HG03108 (cell line): Measurements from ENCODE around the gene GNLY.

Experiments
- ATAC-seq: cut with Tn5 transposase; IDR thresholded peaks from one replicate; pipeline ENCODE4 v1.9.1; 2021; ENCODE audit warnings: moderate library complexity; ENCODE audit not compliant: unreplicated experiment

The GNLY gene

DNA sequence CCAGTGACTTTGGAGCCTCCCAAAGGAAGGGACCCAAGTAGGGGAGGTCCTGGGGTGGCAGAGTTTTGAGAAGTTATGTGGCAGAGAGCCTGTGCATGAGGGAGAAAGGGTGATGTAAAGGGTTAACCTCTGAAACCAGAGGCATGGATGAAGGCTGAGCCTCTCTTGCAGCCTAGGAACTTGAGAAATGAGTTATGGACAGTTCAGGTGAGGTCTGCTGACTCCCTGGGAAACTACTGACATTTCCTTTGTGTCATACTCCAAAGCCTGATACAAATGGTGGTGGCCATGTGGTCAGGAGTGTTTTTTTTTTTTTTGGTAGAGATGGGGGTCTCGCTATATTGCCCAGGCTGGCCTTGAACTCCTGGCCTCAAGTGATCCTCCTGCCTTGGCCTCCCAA lies 12.4 kb upstream of the GNLY start:
- no peak for ATAC-seq

GRCh38 chr2:85682378-85682777 lies 11.8 kb upstream of the GNLY start:
- ATAC-seq, result no peak

DNA sequence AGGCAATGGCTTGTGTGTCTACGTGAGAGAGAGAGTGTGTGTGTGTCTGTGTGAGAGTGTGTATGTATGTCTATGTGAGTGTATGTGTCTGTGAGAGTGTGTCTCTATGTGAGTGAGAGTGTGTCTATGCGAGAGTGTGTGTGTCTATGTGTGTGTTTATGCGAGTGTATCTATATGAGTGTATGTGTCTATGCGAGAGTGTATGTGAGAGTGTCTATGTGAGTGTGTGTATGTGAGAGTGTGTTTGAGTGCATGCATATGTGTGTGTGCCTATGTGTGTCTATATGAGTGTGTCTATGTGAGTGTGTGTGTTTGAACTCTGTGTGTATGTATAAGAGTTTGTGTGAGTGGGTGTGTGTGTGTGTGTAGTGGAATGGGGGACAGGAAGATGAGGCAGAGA lies 9.8 kb upstream of the GNLY start:
- no peak for ATAC-seq

DNA sequence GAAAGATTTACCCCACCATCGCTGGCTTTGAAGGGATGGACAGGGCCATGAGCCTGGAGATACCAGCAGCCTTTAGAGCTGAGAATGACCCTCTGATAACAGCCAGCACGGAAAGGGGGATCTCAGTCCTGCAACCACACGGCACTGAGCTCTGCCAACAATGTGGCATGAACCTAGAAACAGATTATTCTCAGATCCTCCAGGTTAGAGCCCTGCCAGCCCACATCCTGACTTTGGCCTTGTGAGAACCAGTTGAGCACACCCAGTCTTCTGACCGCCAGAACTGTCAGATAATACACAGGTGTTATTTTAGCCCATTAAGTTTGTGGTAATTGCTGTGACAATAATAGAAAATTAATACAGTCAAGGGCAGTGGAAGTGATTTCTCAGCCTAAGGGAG lies 9.4 kb upstream of the GNLY start:
- no peak for ATAC-seq

- no peak for ATAC-seq
Observed at GRCh38 chr2:85690932-85691331, 3.2 kb upstream of the GNLY start.

DNA sequence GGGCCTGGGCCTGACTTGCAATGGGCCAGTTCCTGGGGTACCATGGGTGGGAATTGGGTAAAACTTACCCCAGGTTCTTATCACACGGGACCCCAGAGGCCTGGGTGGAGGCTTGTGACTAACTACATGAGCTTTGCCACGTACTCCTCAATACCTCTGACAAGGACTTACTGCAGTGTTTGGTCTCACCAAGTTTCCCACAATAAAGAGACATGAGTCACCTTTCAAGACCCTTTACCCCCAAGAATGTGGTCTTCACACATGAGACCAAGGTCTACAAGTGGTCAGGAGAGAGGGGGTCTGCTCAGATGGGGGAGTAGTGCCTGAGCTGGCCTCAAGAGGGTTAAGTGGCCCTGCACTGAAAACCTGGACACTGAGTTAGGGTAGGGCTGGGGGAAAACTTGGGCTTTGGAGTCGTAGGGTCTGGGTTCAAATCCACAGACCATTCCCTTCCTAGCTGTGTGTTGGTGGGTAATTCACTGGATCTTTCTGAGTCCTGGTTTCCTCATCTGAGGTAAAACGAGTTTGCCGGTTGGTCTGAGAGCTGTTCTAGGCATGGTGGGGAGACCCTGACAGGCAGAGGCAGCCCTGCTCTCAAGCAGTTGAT lies 2.0 kb upstream of the GNLY start:
- no peak for ATAC-seq

GRCh38 chr2:85695121-85695520 lies 963 bp downstream of the GNLY start:
- ATAC-seq, result no peak

GRCh38 chr2:85695691-85696668 lies 1.8 kb downstream of the GNLY start:
- ATAC-seq, result no peak

GRCh38 chr2:85697096-85697495 lies 2.9 kb downstream of the GNLY start:
- ATAC-seq, result no peak

GRCh38 chr2:85697716-85698115 lies 3.6 kb downstream of the GNLY start:
- no peak for ATAC-seq

DNA sequence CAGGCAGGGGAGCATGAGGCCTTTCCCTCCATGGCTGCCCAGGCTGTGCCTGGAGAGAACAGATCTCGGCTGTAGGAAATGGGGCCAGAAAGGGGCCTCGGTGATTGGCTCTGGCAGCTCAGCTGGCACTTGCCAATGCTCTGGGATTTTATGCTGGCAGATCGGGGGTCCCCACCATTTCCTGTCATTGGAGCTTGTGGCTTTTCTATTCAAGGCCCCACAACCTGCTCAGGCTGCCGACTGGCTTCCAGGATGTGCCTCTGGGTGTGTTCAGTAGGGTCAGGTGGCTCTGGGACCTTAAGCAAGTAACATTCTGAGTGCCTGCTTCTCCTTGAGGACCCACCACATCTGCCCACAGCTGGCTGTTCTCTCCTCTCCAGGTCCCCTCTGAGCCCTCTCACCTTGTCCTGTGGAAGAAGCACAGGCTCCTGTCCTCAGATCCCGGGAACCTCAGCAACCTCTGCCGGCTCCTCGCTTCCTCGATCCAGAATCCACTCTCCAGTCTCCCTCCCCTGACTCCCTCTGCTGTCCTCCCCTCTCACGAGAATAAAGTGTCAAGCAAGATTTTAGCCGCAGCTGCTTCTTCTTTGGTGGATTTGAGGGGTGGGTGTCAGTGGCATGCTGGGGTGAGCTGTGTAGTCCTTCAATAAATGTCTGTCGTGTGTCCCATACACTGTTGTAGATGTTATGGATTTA lies 4.2 kb downstream of the GNLY start:
- no peak for ATAC-seq

DNA sequence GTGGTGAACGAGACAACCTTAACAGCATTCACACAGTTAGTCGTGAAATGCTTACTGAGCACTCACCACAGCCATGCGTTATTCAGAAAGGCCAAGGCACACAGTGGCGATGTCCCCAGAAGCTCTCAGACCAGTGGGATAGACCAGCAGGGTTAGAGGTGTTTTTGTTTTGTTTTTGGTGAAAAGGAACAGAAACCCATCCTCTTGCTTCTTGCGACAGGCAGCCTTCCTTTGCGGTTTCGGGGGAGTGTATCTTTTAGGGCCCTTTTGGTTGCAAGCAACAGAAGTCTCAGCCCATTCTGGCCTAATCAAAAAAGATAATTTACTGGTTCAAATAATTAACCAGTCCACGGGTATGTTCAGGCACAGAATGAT lies 4.7 kb downstream of the GNLY start:
- ATAC-seq, result no peak

DNA sequence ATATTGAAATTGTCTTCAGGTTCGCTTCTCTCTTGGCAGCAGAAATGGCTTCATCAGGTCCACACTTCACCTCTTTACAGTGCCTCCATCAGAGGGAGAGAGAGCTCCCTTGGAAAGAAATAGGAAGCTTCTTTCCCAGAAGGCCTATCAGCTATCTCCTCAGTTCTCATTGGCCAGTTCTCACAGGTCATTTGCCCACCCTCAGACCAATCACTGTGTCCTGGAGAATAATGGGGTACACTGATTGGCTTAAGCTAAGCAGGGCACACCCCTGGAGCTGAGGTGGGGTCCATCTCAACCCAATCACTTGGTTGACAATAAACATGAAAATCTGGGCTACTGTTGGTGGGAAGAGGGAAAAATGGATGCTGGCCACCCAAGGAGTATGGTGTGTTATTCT lies 5.2 kb downstream of the GNLY start:
- no peak for ATAC-seq

DNA sequence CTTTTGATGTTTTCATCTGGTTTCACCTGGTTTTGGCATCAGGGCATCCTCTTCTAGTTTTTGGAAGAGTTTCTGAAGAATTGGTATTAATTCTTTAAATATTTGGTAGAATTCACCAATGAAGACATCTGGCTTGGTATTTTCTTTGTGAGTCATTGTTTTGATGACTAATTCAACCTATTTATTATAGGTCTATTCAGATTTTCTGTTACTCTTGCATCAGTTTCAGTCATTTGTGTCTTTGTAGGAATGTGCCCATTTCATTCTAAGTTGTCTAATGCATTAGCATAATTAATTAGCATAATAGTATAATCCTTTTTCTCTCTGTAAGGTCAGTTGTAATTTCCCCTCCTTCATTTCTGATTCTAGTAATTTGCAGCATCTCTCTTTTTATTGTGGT lies 8.0 kb downstream of the GNLY start:
- ATAC-seq, result no peak

DNA sequence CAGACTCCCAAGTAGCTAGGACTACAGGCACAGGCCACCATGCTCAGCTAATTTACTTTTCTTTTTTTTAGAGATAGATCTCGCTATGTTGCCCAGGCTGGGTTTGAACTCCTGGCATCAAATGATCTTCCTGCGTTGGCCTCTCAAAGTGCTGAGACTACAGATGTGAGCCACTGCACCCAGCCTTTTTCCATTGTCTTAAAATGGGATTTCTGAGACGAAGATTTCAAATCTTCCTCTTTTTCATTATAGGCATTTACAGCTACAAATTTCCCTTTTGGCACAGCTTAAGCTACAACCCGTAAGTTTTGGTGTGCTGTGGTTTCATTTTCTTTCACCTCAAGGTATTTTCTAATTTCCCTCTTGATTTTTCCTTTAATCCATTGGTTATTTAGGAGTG lies 8.6 kb downstream of the GNLY start:
- no peak for ATAC-seq

- ATAC-seq, result no peak
Observed at GRCh38 chr2:85703329-85703728, 9.2 kb downstream of the GNLY start.

DNA sequence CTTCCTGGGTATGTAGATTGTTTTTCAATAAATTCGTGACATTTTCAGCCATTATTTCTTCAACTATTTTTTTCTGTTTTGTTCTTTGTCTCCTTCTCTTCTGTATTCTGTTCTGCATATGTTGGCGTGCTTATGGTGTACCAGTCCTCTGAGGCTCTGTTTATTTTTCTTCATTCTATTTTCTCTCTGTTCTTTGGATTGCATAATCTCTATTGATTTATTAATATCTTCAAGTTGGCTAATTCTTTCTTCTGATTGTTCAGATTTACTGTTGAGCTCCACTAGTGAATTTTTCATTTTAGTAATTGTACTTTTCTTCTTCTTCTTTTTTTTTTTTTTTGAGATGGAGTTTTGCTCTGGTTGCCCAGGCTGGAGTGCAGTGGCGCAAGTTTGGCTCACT lies 9.9 kb downstream of the GNLY start:
- no peak for ATAC-seq

DNA sequence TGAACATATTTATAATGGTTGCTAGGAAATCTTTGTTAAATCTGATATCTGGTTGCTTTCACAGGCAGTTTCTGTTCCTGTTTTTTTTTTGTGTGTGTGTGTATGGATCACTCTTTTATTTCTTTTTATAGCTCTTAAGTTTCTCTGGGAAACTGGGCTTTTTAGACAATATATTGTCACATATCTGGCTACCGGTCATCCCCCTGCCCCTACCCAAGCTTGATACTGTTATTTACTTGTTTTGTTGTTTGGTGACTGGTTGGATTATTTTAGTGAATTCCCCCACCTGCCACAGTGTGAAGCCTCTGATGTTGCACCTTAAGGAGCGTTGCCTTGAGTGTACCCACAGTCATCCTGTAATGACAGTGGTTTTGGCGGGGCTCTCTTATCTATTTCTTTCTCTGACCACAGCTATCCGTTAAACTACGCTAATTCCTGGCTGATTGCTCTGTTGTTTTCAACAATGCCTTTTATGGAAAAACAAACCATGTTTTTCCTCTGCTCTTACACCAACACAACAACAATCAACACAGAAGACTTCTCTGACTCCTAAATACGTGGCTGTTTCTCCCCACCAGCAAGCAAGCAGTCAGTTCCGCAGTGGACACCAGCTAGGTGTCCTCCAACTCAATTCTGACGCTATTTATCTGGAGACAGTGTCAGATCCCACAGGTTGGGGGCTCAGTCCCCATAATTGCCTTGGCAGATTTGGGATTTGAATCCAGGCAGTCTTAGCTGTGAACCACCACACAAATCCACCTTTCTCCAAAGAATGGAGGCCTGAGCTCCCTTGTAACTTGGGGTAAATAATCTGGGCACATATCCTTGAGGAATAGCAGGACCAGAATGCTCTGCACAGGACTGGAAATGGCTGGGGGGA lies 10.9 kb downstream of the GNLY start:
- ATAC-seq, result peak; percentile 68

- ATAC-seq, result no peak
Observed at GRCh38 chr2:85705680-85706039, 11.5 kb downstream of the GNLY start.

GRCh38 chr2:85706063-85706462 lies 11.9 kb downstream of the GNLY start:
- no peak for ATAC-seq
